GM12878 (cell line): ENCODE measurements around the gene CRTC1.

Source experiments
- ASH2L ChIP-seq: fragments of 300-600, 200-600 bp; sonication (generic); IDR thresholded peaks from 2 replicates; pipeline ENCODE4 v1.6.1; 2017; ENCODE audit warnings: low read depth, mild to moderate bottlenecking, borderline replicate concordance
- BACH1 ChIP-seq: fragments of 450-650 bp; IDR thresholded peaks from 2 replicates; pipeline ENCODE4 v1.6.1; 2017; ENCODE audit warnings: mild to moderate bottlenecking, borderline replicate concordance
- BCL11A ChIP-seq: IDR thresholded peaks from 2 replicates; pipeline ENCODE4 v1.6.1; 2011; ENCODE audit warnings: low read depth, low read length
- CBX5 ChIP-seq: sonication (generic); IDR thresholded peaks from 2 replicates; pipeline ENCODE4 v1.6.1; 2016; ENCODE audit warnings: low read depth, moderate library complexity, mild to moderate bottlenecking, inconsistent platforms
- EP300 ChIP-seq, 2 experiments: fragments of 150-350 bp in 1 of 2; IDR thresholded peaks; 2 replicates each; pipeline ENCODE4 v1.6.1; 2011 to 2012; ENCODE audit warnings: low read depth in 2 of 2, low read length in 2 of 2, borderline replicate concordance in 1 of 2, improper control_type of control experiment in 1 of 2, inconsistent platforms in 1 of 2; ENCODE audit not compliant: control insufficient read depth in 1 of 2
- HCFC1 ChIP-seq: fragments of 150-350 bp; IDR thresholded peaks from 2 replicates; pipeline ENCODE4 v1.6.1; 2014; ENCODE audit warnings: low read length
- HDAC6 ChIP-seq: fragments of 200-600 bp; sonication (generic); IDR thresholded peaks from one replicate; pipeline ENCODE4 v1.8.0; 2017; ENCODE audit warnings: antibody characterized with exemption; ENCODE audit not compliant: unreplicated experiment
- IKZF2 ChIP-seq, 2 experiments: fragments of 450-650 bp; IDR thresholded peaks; 2 replicates each; pipeline ENCODE4 v1.6.1; 2017; ENCODE audit warnings: mild to moderate bottlenecking in 2 of 2, moderate library complexity in 2 of 2
- NFYA ChIP-seq: IDR thresholded peaks from 2 replicates; pipeline ENCODE4 v1.6.1; 2011; ENCODE audit warnings: low read depth, mild to moderate bottlenecking, low read length, improper control_type of control experiment, borderline replicate concordance
- RFX5 ChIP-seq: IDR thresholded peaks from 2 replicates; pipeline ENCODE4 v1.6.1; 2011; ENCODE audit warnings: low read depth, low read length, improper control_type of control experiment
- TF ChIP-seq, protein P1 (sequence below): fragments of 450-650 bp; IDR thresholded peaks from 2 replicates; pipeline ENCODE4 v1.6.1; 2017; ENCODE audit warnings: mild to moderate bottlenecking, low read depth, inconsistent platforms; ENCODE audit not compliant: poor library complexity, severe bottlenecking
- TF ChIP-seq, protein P2 (sequence below), 3 experiments: IDR thresholded peaks in 2 of 3; conservative IDR thresholded peaks in 1 of 3; 2 replicates each; pipeline ENCODE4 v1.5.1; 2011; ENCODE audit warnings: low read depth in 3 of 3, low read length in 3 of 3, mild to moderate bottlenecking in 3 of 3, control low read depth in 2 of 3, moderate library complexity in 2 of 3, inconsistent platforms in 1 of 3, mixed read lengths in 1 of 3; ENCODE audit not compliant: control insufficient read depth in 2 of 3, insufficient read depth in 1 of 3; ENCODE audit errors: extremely low read depth in 1 of 3

DNA sequence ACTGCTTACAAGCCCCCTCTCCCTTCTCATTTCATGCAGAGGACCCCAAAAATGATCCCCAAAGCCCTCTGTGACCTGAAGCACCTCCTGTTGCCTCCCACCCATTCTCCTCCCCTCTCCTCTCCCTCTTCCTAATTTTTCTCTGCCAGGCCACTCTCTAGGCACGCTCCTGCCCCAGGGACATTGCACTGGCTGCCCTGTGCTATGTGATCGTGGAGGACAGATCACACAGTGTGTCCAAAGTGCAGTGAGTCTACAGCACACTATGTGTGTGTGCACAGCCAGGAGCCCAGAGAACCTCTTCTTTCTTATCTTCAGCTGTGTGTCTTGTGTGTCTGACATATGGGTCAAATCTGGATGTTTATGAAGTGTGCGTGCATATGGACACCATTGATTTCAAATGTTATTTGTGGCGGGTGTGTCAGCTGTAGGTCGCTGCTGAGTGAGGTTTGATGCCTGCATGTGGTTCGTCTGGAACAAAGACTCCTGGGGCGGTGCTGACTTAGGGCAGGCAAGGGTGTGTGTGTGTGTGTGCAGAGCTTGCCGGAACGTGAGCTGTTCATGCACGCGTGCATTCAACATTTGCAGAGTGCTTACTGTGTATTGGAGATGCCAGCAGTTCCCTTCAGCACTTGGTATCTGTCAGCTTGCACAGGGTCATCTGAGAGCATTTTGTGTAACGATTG lies 48.7 kb upstream of the CRTC1 start:
- TF ChIP-seq, protein P1, sequence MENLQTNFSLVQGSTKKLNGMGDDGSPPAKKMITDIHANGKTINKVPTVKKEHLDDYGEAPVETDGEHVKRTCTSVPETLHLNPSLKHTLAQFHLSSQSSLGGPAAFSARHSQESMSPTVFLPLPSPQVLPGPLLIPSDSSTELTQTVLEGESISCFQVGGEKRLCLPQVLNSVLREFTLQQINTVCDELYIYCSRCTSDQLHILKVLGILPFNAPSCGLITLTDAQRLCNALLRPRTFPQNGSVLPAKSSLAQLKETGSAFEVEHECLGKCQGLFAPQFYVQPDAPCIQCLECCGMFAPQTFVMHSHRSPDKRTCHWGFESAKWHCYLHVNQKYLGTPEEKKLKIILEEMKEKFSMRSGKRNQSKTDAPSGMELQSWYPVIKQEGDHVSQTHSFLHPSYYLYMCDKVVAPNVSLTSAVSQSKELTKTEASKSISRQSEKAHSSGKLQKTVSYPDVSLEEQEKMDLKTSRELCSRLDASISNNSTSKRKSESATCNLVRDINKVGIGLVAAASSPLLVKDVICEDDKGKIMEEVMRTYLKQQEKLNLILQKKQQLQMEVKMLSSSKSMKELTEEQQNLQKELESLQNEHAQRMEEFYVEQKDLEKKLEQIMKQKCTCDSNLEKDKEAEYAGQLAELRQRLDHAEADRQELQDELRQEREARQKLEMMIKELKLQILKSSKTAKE: no peak
- TF ChIP-seq EP300 (IDR thresholded peaks at IDR 0.05; ENCODE audit: borderline replicate concordance in 1 of 2, control insufficient read depth in 1 of 2, low read depth in 2 of 2, low read length in 2 of 2) (no peak), HDAC6 (no peak), BCL11A (no peak), ASH2L (no peak), BACH1 (no peak), IKZF2 (IDR thresholded peaks at IDR 0.05) (no peak), HCFC1 (no peak), NFYA (no peak), RFX5 (no peak), CBX5 (no peak)
- TF ChIP-seq, protein P2, sequence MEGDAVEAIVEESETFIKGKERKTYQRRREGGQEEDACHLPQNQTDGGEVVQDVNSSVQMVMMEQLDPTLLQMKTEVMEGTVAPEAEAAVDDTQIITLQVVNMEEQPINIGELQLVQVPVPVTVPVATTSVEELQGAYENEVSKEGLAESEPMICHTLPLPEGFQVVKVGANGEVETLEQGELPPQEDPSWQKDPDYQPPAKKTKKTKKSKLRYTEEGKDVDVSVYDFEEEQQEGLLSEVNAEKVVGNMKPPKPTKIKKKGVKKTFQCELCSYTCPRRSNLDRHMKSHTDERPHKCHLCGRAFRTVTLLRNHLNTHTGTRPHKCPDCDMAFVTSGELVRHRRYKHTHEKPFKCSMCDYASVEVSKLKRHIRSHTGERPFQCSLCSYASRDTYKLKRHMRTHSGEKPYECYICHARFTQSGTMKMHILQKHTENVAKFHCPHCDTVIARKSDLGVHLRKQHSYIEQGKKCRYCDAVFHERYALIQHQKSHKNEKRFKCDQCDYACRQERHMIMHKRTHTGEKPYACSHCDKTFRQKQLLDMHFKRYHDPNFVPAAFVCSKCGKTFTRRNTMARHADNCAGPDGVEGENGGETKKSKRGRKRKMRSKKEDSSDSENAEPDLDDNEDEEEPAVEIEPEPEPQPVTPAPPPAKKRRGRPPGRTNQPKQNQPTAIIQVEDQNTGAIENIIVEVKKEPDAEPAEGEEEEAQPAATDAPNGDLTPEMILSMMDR (IDR thresholded peaks at IDR 0.05 in 2 of 3, conservative IDR thresholded peaks at IDR 0.05 in 1 of 3; ENCODE audit: control insufficient read depth in 2 of 3, extremely low read depth in 1 of 3, insufficient read depth in 1 of 3, low read depth in 3 of 3, low read length in 3 of 3): no peak
